Retinal pigment epithelial cell (primary cell): ENCODE measurements around the gene C20orf96.
"Not testable (repeated sequence)": the region's sequence is repeated elsewhere in the genome, so short reads cannot be mapped to it uniquely, and the experiment has no call there.

Source experiments
- DNase-seq: peaks from one replicate; pipeline ENCODE4 v3.0.0-alpha.2; 2010; ENCODE audit warnings: low read depth
- H3K4me3 ChIP-seq: 2 replicates; pipeline ENCODE4 v1.5.1; 2011; ENCODE audit warnings: mild to moderate bottlenecking, low read length, control low read depth, moderate library complexity
- CTCF ChIP-seq: conservative IDR thresholded peaks from 2 replicates; pipeline ENCODE4 v1.5.1; 2011; ENCODE audit warnings: low read depth, low read length, control low read depth, inconsistent platforms

C20orf96 gene

GRCh38 chr20:258269-258858 lies 32.2 kb downstream of the C20orf96 start:
- H3K4me3 ChIP-seq = no peak overlapping the region
- DNase-seq = no peak
- no peak for TF ChIP-seq CTCF

- DNase-seq = no peak
- H3K4me3 ChIP-seq = no peak within 1 kb of the TSS
- no peak for TF ChIP-seq CTCF
Observed at GRCh38 chr20:257419-257818, 33.1 kb downstream of the C20orf96 start, which contains the start of gene DEFB132. Gene DEFB132, plus strand, starts transcription at chr20:257724. Its CDS starts 55 bp downstream, at chr20:257779.

GRCh38 chr20:253447-253846 lies 37.1 kb downstream of the C20orf96 start:
- H3K4me3 ChIP-seq, DNase-seq: not testable (repeated sequence)

- H3K4me3 ChIP-seq = no peak overlapping the region
- TF ChIP-seq CTCF = no peak
- DNase-seq = no peak
Observed at GRCh38 chr20:252801-253200, 37.7 kb downstream of the C20orf96 start.

GRCh38 chr20:251354-251753 lies 39.2 kb downstream of the C20orf96 start:
- H3K4me3 ChIP-seq = no peak overlapping the region
- DNase-seq = no peak
- no peak for TF ChIP-seq CTCF

GRCh38 chr20:242905-243304 lies 47.6 kb downstream of the C20orf96 start:
- H3K4me3 ChIP-seq = no peak overlapping the region
- no peak for TF ChIP-seq CTCF
- no peak for DNase-seq

GRCh38 chr20:237929-238328 lies 52.6 kb downstream of the C20orf96 start:
- DNase-seq = no peak
- TF ChIP-seq CTCF = no peak
- H3K4me3 ChIP-seq = no peak overlapping the region
